Cardiac muscle cell (in vitro differentiated cells and primary cell): Measurements from ENCODE around the gene SFXN1. TPM values are rescaled to one million over a fixed set of nuclear protein-coding genes. Genes with fewer than 3 reads are reported as not detected.

ENCODE experiments used
- DNase-seq, 2 donors: peaks; one replicate each; pipeline versions ENCODE4 v3.0.0 to v3.0.0-alpha.2; 2010 to 2017; ENCODE audit warnings: low read depth in 1 of 2, low spot score in 1 of 2
- H3K27ac ChIP-seq: fragments of 200-600 bp; sonication (generic); 2 replicates; pipeline ENCODE4 v1.5.1; 2016
- H3K27me3 ChIP-seq: fragments of 200-600 bp; sonication (generic); 2 replicates; pipeline ENCODE4 v1.6.0; 2016; ENCODE audit warnings: control low read depth
- H3K36me3 ChIP-seq: fragments of 200-600 bp; sonication (generic); 2 replicates; pipeline ENCODE4 v1.5.1; 2016; ENCODE audit warnings: control low read depth
- H3K4me1 ChIP-seq: fragments of 200-600 bp; sonication (generic); 2 replicates; pipeline ENCODE4 v1.8.1; 2017; ENCODE audit warnings: low read depth, mild to moderate bottlenecking, mixed run types
- H3K4me3 ChIP-seq: fragments of 200-600 bp; sonication (generic); 2 replicates; pipeline ENCODE4 v1.5.1; 2016; ENCODE audit warnings: mild to moderate bottlenecking
- H3K9me3 ChIP-seq: fragments of 200-600 bp; sonication (generic); 2 replicates; pipeline ENCODE4 v1.5.1; 2017; ENCODE audit warnings: low read depth, mild to moderate bottlenecking, control low read depth
- CTCF ChIP-seq: IDR thresholded peaks from 2 replicates; pipeline ENCODE4 v1.5.1; 2012; ENCODE audit warnings: low read depth, mild to moderate bottlenecking, low read length
- polyA plus RNA-seq: library from polyadenylated mRNA; unstranded; fragments of >200 nt; fragmentation: Nextera tagmentation; extraction: Ambion mirVana; gene quantifications from 2 replicates; pipeline ENCODE4 v1.2.1, GENCODE V29; 2016
- total RNA-seq: library from RNA; depleted of rRNA; stranded (reverse); fragments of >200 nt; gene quantifications from 2 replicates; pipeline ENCODE4 v1.2.3, GENCODE V29; 2016

The SFXN1 gene
- total and polyA plus RNA-seq, 2 experiments from 2014 or later: 81.5 to 103 TPM

DNA sequence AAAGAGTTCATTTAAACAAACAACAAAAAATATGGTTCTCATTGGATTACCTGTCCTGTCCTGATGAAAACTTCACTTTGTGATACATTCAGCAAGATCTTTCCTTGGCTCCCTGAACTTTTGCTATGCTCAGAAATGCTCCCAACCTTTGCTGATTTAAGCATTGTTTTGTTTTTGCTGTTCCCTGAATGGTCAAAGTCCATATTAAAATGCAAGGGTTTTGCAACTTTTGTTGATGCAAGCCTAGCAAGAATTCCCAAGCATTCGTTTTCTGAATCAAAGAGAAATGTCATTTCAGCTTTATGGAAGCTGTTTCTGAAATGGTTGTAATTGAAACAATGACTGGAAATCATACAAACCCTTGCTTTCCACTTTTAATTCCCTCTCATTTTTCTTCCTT, 3.1 kb upstream of the SFXN1 start:
- Histone ChIP-seq H3K9me3 (no peaks in the 10 kb centered on the region), H3K4me3 (no peak overlapping the region), H3K27ac (no peak overlapping the region), H3K36me3 (no peaks in the 10 kb centered on the region), H3K27me3 (peaks cover 2% of the 10 kb centered on the region), H3K4me1 (peaks cover under 1% of the 10 kb centered on the region)
- no peak for TF ChIP-seq CTCF
- DNase-seq: no peak

GRCh38 chr5:175477440-175477839, 920 bp upstream of the SFXN1 start:
- DNase-seq: no peak
- H3K27me3 ChIP-seq: peaks cover 2% of the 10 kb centered on the region
- H3K27ac ChIP-seq: no peak overlapping the region
- peaks cover 5% of the 10 kb centered on the region for H3K36me3 ChIP-seq
- TF ChIP-seq CTCF: no peak
- peaks cover 3% of the 10 kb centered on the region for H3K4me1 ChIP-seq
- H3K9me3 ChIP-seq: no peaks in the 10 kb centered on the region
- H3K4me3 ChIP-seq: no peak overlapping the region

DNA sequence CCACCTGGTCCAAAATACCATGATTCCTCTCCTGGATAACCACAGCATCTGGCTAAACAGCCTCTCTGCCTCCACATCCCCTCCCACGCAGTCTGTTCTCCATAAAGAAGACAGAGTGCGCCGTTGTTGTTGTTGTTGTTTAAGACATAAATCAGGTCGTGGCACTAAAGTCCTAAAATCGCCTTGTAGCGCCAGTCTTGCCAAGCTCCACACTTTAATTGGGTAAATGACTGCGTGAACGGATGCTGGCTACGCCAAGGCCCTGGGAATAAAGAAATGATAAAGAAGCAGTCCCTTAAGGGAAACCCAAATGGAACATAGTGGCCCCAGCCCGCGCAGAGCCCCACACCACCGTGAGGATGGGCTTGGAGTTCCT, 364 bp upstream of the SFXN1 start:
- H3K4me1 ChIP-seq: peaks cover 3% of the 10 kb centered on the region
- H3K27ac ChIP-seq: no peak overlapping the region
- TF ChIP-seq CTCF: no peak
- no peak for DNase-seq
- H3K36me3 ChIP-seq: peaks cover 5% of the 10 kb centered on the region
- H3K4me3 ChIP-seq: peak overlapping the region; percentile 70
- peaks cover 2% of the 10 kb centered on the region for H3K27me3 ChIP-seq
- no peaks in the 10 kb centered on the region for H3K9me3 ChIP-seq

DNA sequence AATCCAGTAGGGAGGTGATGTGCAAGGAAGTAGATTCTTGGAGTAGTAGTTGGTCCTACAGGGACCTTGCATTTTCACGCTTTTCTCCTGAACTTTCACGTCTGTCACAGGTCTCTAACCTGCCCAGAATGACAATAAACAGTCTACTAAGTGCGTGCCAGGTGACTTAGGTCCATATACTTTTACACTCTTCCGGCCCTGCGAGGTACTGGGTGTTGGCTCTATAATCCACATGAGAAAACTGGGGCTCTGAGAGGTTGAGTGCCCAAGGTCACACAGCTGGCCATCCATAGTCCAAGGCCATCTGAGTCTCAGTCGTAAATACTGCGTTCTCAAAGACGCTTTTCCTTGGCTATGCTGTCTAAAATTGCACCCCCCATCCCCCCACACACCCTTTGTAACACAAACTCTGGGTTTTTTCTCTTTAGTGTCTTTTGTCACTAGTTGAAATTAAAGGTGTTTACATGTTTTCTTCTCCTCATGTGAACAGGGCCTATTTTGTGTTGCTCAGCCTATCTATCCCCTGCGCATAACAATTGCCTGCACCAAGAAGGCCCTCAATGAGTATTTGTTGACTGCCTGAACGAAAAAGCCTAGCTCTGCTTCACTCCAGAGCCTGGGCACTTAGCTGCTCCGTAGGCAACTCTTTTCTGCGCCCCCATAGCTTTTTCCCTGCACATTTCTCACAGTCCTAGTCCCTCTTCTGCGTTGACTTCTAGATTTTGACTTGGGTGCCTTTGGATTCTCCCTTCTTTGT, 943 bp downstream of the SFXN1 start:
- Histone ChIP-seq H3K27me3 (peaks cover 2% of the 10 kb centered on the region), H3K36me3 (peaks cover 5% of the 10 kb centered on the region), H3K4me1 (peaks cover 3% of the 10 kb centered on the region), H3K4me3 (peak overlapping the region; percentile 70), H3K27ac (no peak overlapping the region), H3K9me3 (no peaks in the 10 kb centered on the region)
- TF ChIP-seq CTCF: no peak
- no peak for DNase-seq

DNA sequence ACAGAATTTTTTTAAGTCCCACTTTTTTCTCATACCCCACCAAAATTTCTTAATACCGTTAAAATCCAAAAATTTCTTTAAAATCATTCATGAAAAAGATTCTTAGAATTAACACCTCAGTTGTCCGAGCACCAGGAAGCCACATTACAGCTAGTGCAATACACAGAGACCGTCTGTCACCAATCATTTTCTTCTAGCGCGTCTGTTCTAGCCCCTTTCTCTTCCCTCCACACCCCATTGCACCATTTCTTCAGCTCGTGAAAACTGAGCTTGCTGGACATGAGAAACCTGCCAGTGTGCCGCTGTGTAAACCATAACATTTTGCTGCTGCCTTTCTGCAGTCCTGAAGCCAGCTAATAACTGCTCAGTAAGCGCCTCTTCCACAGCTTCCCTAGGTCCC, 5.0 kb downstream of the SFXN1 start:
- Histone ChIP-seq H3K27ac (no peak overlapping the region), H3K9me3 (no peaks in the 10 kb centered on the region), H3K36me3 (peaks cover 5% of the 10 kb centered on the region), H3K27me3 (no peaks in the 10 kb centered on the region), H3K4me3 (no peak overlapping the region), H3K4me1 (peaks cover 3% of the 10 kb centered on the region)
- TF ChIP-seq CTCF: no peak
- no peak for DNase-seq

- H3K9me3 ChIP-seq: no peaks in the 10 kb centered on the region
- no peaks in the 10 kb centered on the region for H3K27me3 ChIP-seq
- no peak overlapping the region for H3K4me3 ChIP-seq
- H3K4me1 ChIP-seq: peaks cover 3% of the 10 kb centered on the region
- no peak for TF ChIP-seq CTCF
- peaks cover 5% of the 10 kb centered on the region for H3K36me3 ChIP-seq
- no peak for DNase-seq
- H3K27ac ChIP-seq: no peak overlapping the region
Measured at GRCh38 chr5:175484322-175484721, 6.0 kb downstream of the SFXN1 start.
